ENCODE measurements around the gene LSAMP. TPM values are rescaled to one million over a fixed set of nuclear protein-coding genes. Genes with fewer than 3 reads are reported as not detected.

LSAMP gene
- total RNA-seq, 1 experiment from 2014 or later, result 3.1 TPM

DNA sequence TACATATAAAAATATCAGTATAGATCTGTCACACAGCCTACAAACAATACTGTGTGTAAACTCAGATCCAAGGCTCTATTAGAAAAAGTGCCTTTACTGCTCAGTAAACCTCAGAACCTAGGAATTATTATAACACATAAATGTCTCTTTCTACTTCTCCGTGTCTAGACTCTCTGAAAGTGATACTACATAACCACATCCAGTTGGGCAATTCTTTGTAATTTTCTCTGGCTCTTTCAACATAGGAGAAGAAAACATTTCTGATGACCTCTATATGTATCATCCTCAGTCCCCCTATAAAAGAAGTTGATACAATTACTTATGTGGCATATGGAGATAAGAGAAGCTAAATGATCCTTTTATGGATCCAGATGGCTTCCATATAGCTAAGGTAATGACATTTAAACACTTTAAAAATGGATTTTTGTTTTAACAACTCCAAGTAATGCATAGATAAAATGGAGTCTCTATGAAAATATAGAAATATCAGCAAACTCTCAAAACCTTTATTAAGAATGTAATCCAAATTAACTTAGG is 104.5 kb downstream of the LSAMP start:
- Histone ChIP-seq H3K9me3 (ENCODE audit: control insufficient read depth, insufficient read depth, low read depth, low read length) (no peaks in the 10 kb centered on the region), H3K4me3 (ENCODE audit: low read depth in 2 of 2, low read length in 2 of 2) (no peak overlapping the region), H3K4me1 (ENCODE audit: control insufficient read depth, insufficient read depth, low read length) (no peaks in the 10 kb centered on the region), H3K27me3 (ENCODE audit: control insufficient read depth, insufficient read depth, low read length) (no peaks in the 10 kb centered on the region), H3K27ac (ENCODE audit: low read length) (no peak overlapping the region), H3K36me3 (ENCODE audit: control insufficient read depth, insufficient read depth, low read length) (no peaks in the 10 kb centered on the region)
- CTCF ChIA-PET, result no interaction called here
- intact Hi-C loops (cut with micrococcal nuclease; ENCODE audit: unreplicated experiment) (no loop called here), in situ Hi-C loops (cut with HindIII; ENCODE audit: low pct_unique_long_range_greater_than_20kb, low sequenced_read_pairs) (no loop called here)
- POLR2A ChIA-PET, result no interaction called here
- DNase-seq (ENCODE audit: low read depth, low spot score) (no peak), ATAC-seq (no peak)
- TF ChIP-seq TCF7L2 (IDR thresholded peaks at IDR 0.05; ENCODE audit: low read depth, low read length) (no peak), REST (IDR thresholded peaks at IDR 0.05; ENCODE audit: insufficient read depth in 1 of 2, low read depth in 2 of 2, low read length in 1 of 2) (no peak), SIN3A (IDR thresholded peaks at IDR 0.05; ENCODE audit: borderline replicate concordance, insufficient read depth, low read depth, low read length) (no peak), POLR2AphosphoS5 (IDR thresholded peaks at IDR 0.05; ENCODE audit: low read depth, low read length) (no peak)
- TF ChIP-seq, protein P1, sequence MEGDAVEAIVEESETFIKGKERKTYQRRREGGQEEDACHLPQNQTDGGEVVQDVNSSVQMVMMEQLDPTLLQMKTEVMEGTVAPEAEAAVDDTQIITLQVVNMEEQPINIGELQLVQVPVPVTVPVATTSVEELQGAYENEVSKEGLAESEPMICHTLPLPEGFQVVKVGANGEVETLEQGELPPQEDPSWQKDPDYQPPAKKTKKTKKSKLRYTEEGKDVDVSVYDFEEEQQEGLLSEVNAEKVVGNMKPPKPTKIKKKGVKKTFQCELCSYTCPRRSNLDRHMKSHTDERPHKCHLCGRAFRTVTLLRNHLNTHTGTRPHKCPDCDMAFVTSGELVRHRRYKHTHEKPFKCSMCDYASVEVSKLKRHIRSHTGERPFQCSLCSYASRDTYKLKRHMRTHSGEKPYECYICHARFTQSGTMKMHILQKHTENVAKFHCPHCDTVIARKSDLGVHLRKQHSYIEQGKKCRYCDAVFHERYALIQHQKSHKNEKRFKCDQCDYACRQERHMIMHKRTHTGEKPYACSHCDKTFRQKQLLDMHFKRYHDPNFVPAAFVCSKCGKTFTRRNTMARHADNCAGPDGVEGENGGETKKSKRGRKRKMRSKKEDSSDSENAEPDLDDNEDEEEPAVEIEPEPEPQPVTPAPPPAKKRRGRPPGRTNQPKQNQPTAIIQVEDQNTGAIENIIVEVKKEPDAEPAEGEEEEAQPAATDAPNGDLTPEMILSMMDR (IDR thresholded peaks at IDR 0.05), result no peak
- no TSS peak for BruUV-seq (replicated peaks)

DNA sequence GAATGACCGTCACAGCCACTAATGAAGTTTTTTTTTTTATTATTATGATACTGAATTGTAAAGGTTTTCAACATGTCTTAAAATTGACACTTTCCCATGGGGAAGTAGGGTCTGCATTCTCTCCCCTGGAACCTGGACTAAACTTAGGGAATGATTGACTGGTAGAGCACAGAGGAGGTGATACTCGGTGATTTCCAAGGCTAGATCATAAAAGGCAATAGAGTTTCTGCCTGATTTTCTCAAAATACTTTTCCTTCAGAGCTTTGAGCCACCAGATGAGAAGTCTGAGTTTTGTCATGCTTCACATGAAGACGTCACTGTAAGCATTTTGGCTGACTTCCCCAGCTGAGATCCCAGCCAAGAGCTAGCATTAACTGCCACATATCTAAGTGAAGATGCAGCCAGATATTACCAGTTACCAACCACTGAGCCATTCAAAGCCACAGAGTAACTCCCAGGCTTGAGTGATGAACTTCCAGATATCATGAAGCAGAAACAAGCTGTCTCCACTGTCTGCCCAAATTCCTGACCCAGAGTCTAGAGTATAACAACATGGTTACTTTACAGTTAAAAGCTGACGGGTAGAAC is 105.8 kb downstream of the LSAMP start:
- no peaks in the 10 kb centered on the region for H3K9me3 ChIP-seq (ENCODE audit: control insufficient read depth, insufficient read depth, low read depth, low read length)
- TF ChIP-seq POLR2AphosphoS5 (IDR thresholded peaks at IDR 0.05; ENCODE audit: low read depth, low read length), result no peak
- no peak for TF ChIP-seq SIN3A (IDR thresholded peaks at IDR 0.05; ENCODE audit: borderline replicate concordance, insufficient read depth, low read depth, low read length)
- no peak for TF ChIP-seq TCF7L2 (IDR thresholded peaks at IDR 0.05; ENCODE audit: low read depth, low read length)
- TF ChIP-seq, protein P1 (IDR thresholded peaks at IDR 0.05), result no peak
- no peak for TF ChIP-seq REST (IDR thresholded peaks at IDR 0.05; ENCODE audit: insufficient read depth in 1 of 2, low read depth in 2 of 2, low read length in 1 of 2)
- in situ Hi-C loops (cut with HindIII; ENCODE audit: low pct_unique_long_range_greater_than_20kb, low sequenced_read_pairs), result no loop called here
- intact Hi-C loops (cut with micrococcal nuclease; ENCODE audit: unreplicated experiment), result no loop called here
- H3K4me1 ChIP-seq (ENCODE audit: control insufficient read depth, insufficient read depth, low read length), result no peaks in the 10 kb centered on the region
- no peak overlapping the region for H3K4me3 ChIP-seq (ENCODE audit: low read depth in 2 of 2, low read length in 2 of 2)
- DNase-seq (ENCODE audit: low read depth, low spot score), result no peak
- CTCF ChIA-PET, result no interaction called here
- H3K36me3 ChIP-seq (ENCODE audit: control insufficient read depth, insufficient read depth, low read length), result no peaks in the 10 kb centered on the region
- H3K27me3 ChIP-seq (ENCODE audit: control insufficient read depth, insufficient read depth, low read length), result no peaks in the 10 kb centered on the region
- BruUV-seq (replicated peaks), result no TSS peak
- H3K27ac ChIP-seq (ENCODE audit: low read length), result no peak overlapping the region
- POLR2A ChIA-PET, result interaction anchor here (0.6 kb wide), 1 partner anchor 20 kb away, joined by 4 read pairs; no protein-coding TSS in a partner anchor
- no peak for ATAC-seq
